Measurements from ENCODE around the gene RFX4. TPM values are rescaled to one million over a fixed set of nuclear protein-coding genes. Genes with fewer than 3 reads are reported as not detected.
"Not testable (repeated sequence)": the region's sequence is repeated elsewhere in the genome, so short reads cannot be mapped to it uniquely, and the experiment has no call there.

The RFX4 gene
- total RNA-seq, 4 donors from 2014 or later, result not detected

- no peak for DNase-seq (ENCODE audit: low spot score in 2 of 2)
- TF ChIP-seq CTCF (IDR thresholded peaks at IDR 0.05) (no peak), POLR2A (IDR thresholded peaks at IDR 0.05) (no peak)
- WGBS, 2 donors, result 86 to 91% methylated on average over 1 of the region's 1 CpG
- no peak overlapping the region for H3K4me3 ChIP-seq (ENCODE audit: low read depth, poor library complexity, severe bottlenecking)
- intact Hi-C loops (cut with DNase I; ENCODE audit: low total_unique reads), result no loop called here
These were observed 139.1 kb downstream of the RFX4 start for GRCh38 chr12:106721915-106722314.

GRCh38 chr12:106722837-106723236 is 140.0 kb downstream of the RFX4 start:
- peak in 1 of 2 donors; percentile 10 for DNase-seq (ENCODE audit: low spot score in 2 of 2)
- no peak overlapping the region for H3K4me3 ChIP-seq (ENCODE audit: low read depth, poor library complexity, severe bottlenecking)
- intact Hi-C loops (cut with DNase I; ENCODE audit: low total_unique reads), result no loop called here
- 48 to 53% methylated on average over 3 of the region's 3 CpGs for WGBS, 2 donors
- TF ChIP-seq POLR2A (IDR thresholded peaks at IDR 0.05) (no peak), CTCF (IDR thresholded peaks at IDR 0.05) (no peak)

GRCh38 chr12:106723416-106723815 is 140.6 kb downstream of the RFX4 start:
- H3K4me3 ChIP-seq (ENCODE audit: low read depth, poor library complexity, severe bottlenecking), result no peak overlapping the region
- intact Hi-C loops (cut with DNase I; ENCODE audit: low total_unique reads), result no loop called here
- 87 to 92% methylated on average over 3 of the region's 3 CpGs for WGBS, 2 donors
- DNase-seq (ENCODE audit: low spot score in 2 of 2), result peak in 1 of 2 donors; percentile 15
- no peak for TF ChIP-seq CTCF (IDR thresholded peaks at IDR 0.05)
- TF ChIP-seq POLR2A (IDR thresholded peaks at IDR 0.05), result no peak

- WGBS, 2 donors, result 90 to 96% methylated on average over 1 of the region's 1 CpG
- TF ChIP-seq POLR2A (IDR thresholded peaks at IDR 0.05), result no peak
- TF ChIP-seq CTCF (IDR thresholded peaks at IDR 0.05), result no peak
- intact Hi-C loops (cut with DNase I; ENCODE audit: low total_unique reads), result no loop called here
- H3K4me3 ChIP-seq (ENCODE audit: low read depth, poor library complexity, severe bottlenecking), result no peak overlapping the region
- no peak for DNase-seq (ENCODE audit: low spot score in 2 of 2)
These were observed 141.3 kb downstream of the RFX4 start for GRCh38 chr12:106724116-106724515.

GRCh38 chr12:106724934-106725333 is 142.1 kb downstream of the RFX4 start:
- 85 to 86% methylated on average over 6 of the region's 6 CpGs for WGBS, 2 donors
- intact Hi-C loops (cut with DNase I; ENCODE audit: low total_unique reads), result no loop called here
- no peak overlapping the region for H3K4me3 ChIP-seq (ENCODE audit: low read depth, poor library complexity, severe bottlenecking)
- peak in 1 of 2 donors; percentile 8 for DNase-seq (ENCODE audit: low spot score in 2 of 2)
- TF ChIP-seq CTCF (IDR thresholded peaks at IDR 0.05), result no peak
- TF ChIP-seq POLR2A (IDR thresholded peaks at IDR 0.05), result no peak

GRCh38 chr12:106726603-106727202 is 143.9 kb downstream of the RFX4 start:
- 92 to 93% methylated on average over 5 of the region's 5 CpGs for WGBS, 2 donors
- intact Hi-C loops (cut with DNase I; ENCODE audit: low total_unique reads); DNase-seq (ENCODE audit: low spot score in 2 of 2): not testable (repeated sequence)

More at GRCh38 chr12:106726603-106727202, 143.9 kb downstream of the RFX4 start:
- H3K4me3 ChIP-seq (ENCODE audit: low read depth, poor library complexity, severe bottlenecking), result not testable (repeated sequence)

Data from lower leg skin (tissue), 4 donors.